CD14-positive monocyte (primary cell): Measurements from ENCODE around the gene SIK3. TPM values are rescaled to one million over a fixed set of nuclear protein-coding genes. Genes with fewer than 3 reads are reported as not detected.
A peak's percentile ranks its signal among the peaks of the same experiment; 100 is the strongest.

Source experiments
- DNase-seq, 3 donors: peaks; one replicate each; pipeline ENCODE4 v3.0.0-alpha.2; 2011 to 2022
- H2AFZ ChIP-seq: 2 replicates; pipeline ENCODE4 v1.6.0; 2012; ENCODE audit warnings: mild to moderate bottlenecking, low read depth, low read length, inconsistent platforms; ENCODE audit not compliant: insufficient read depth, poor library complexity, severe bottlenecking
- H3K27ac ChIP-seq, 2 donors: 1 replicate in 1 of 2; 2 replicates in 1 of 2; pipeline ENCODE4 v1.5.1; 2012 to 2013; ENCODE audit warnings: low read length in 2 of 2, control low read depth in 1 of 2, inconsistent platforms in 1 of 2, low read depth in 1 of 2, mild to moderate bottlenecking in 1 of 2
- H3K27me3 ChIP-seq, 2 donors: one replicate each; pipeline versions ENCODE4 v1.6.0 to v1.6.1; 2011 to 2013; ENCODE audit warnings: low read length in 2 of 2; ENCODE audit not compliant: control insufficient read depth in 2 of 2, insufficient read depth in 2 of 2
- H3K36me3 ChIP-seq, 2 donors: replicated peaks in 1 of 2; 1 replicate in 1 of 2; 2 replicates in 1 of 2; pipeline versions ENCODE4 v1.5.1 to v1.6.1; 2012 to 2013; ENCODE audit warnings: low read length in 2 of 2, control low read depth in 1 of 2, inconsistent platforms in 1 of 2, mild to moderate bottlenecking in 1 of 2; ENCODE audit not compliant: insufficient read depth in 2 of 2, control insufficient read depth in 1 of 2
- H3K4me1 ChIP-seq, 2 donors: 1 replicate in 1 of 2; 2 replicates in 1 of 2; pipeline versions ENCODE4 v1.5.1 to v1.6.1; 2012 to 2013; ENCODE audit warnings: low read length in 2 of 2, control low read depth in 1 of 2, inconsistent platforms in 1 of 2, mild to moderate bottlenecking in 1 of 2, moderate library complexity in 1 of 2; ENCODE audit not compliant: insufficient read depth in 2 of 2, control insufficient read depth in 1 of 2
- H3K4me2 ChIP-seq: replicated peaks from 2 replicates; pipeline ENCODE3; 2012; ENCODE audit warnings: low read length, moderate library complexity, mild to moderate bottlenecking; ENCODE audit not compliant: poor library complexity, severe bottlenecking; ENCODE audit errors: extremely low read depth
- H3K4me3 ChIP-seq, 3 experiments: fragments of 200-600 bp in 1 of 3; sonication (generic) in 1 of 3; replicated peaks in 1 of 3; 1 replicate in 2 of 3; 2 replicates in 1 of 3; pipeline ENCODE4 v1.5.1; 2011 to 2013; ENCODE audit warnings: low read length in 3 of 3, mild to moderate bottlenecking in 3 of 3, control low read depth in 2 of 3, low read depth in 2 of 3, inconsistent platforms in 1 of 3, moderate library complexity in 1 of 3
- H3K79me2 ChIP-seq: 2 replicates; pipeline ENCODE4 v1.6.0; 2012; ENCODE audit warnings: mild to moderate bottlenecking, control low read depth, inconsistent platforms, low read length, moderate library complexity; ENCODE audit not compliant: insufficient read depth
- H3K9ac ChIP-seq: 2 replicates; pipeline ENCODE4 v1.6.0; 2017; ENCODE audit warnings: low read length, mild to moderate bottlenecking; ENCODE audit not compliant: insufficient read depth, poor library complexity, severe bottlenecking
- H3K9me3 ChIP-seq, 2 donors: replicated peaks in 1 of 2; 1 replicate in 1 of 2; 2 replicates in 1 of 2; pipeline versions ENCODE4 v1.5.1 to v1.6.1; 2012 to 2013; ENCODE audit warnings: low read length in 2 of 2, control low read depth in 1 of 2; ENCODE audit not compliant: control insufficient read depth in 1 of 2, insufficient read depth in 1 of 2
- H4K20me1 ChIP-seq: 2 replicates; pipeline ENCODE4 v1.6.0; 2012; ENCODE audit warnings: mild to moderate bottlenecking, low read length, control low read depth, moderate library complexity; ENCODE audit not compliant: insufficient read depth
- H3K27ac Mint-ChIP-seq, 7 donors: one replicate each; pipeline ENCODE4 v1.8.0; 2020; ENCODE audit warnings: mild to moderate bottlenecking in 7 of 7, mixed read lengths in 7 of 7, moderate library complexity in 6 of 7, inconsistent platforms in 2 of 7
- H3K27me3 Mint-ChIP-seq, 3 donors: one replicate each; pipeline ENCODE4 v1.8.0; 2021 to 2022; ENCODE audit warnings: low read depth in 3 of 3, mild to moderate bottlenecking in 3 of 3, mixed read lengths in 3 of 3, moderate library complexity in 3 of 3, inconsistent platforms in 1 of 3
- H3K36me3 Mint-ChIP-seq, 2 donors: one replicate each; pipeline ENCODE4 v1.8.0; 2020; ENCODE audit warnings: mixed read lengths in 2 of 2, inconsistent platforms in 1 of 2, mild to moderate bottlenecking in 1 of 2
- H3K4me1 Mint-ChIP-seq: one replicate; pipeline ENCODE4 v1.8.0; 2020; ENCODE audit warnings: mild to moderate bottlenecking, mixed read lengths
- H3K4me3 Mint-ChIP-seq, 2 donors: one replicate each; pipeline ENCODE4 v1.8.0; 2020; ENCODE audit warnings: mild to moderate bottlenecking in 2 of 2, mixed read lengths in 2 of 2, moderate library complexity in 1 of 2
- H3K9me3 Mint-ChIP-seq, 7 donors: one replicate each; pipeline ENCODE4 v1.8.0; 2020 to 2022; ENCODE audit warnings: mixed read lengths in 7 of 7, mild to moderate bottlenecking in 6 of 7, moderate library complexity in 6 of 7, inconsistent platforms in 2 of 7
- WGBS: methylation state at CpG from one replicate; pipeline ENCODE4 v1.1.5; 2013; ENCODE audit warnings: missing lambda C conversion rate; ENCODE audit not compliant: insufficient coverage; 5-methylcytosine and 5-hydroxymethylcytosine counted together
- intact Hi-C, 2 donors: fragments of 100-400 bp; cut with micrococcal nuclease; formaldehyde crosslinking; loops; one replicate each; pipeline versions ENCODE4 v1.15.0 to v1.15.1; 2023
- polyA plus RNA-seq, 3 donors: library from polyadenylated mRNA; depleted of rRNA in 1 of 3; unstranded in 2 of 3; stranded (reverse) in 1 of 3; fragments of 300-500 nt in 2 of 3; fragments of >200 nt in 1 of 3; fragmentation: Illumina TruSeq in 2 of 3; gene quantifications; 1 replicate in 2 of 3; 2 replicates in 1 of 3; pipeline ENCODE4 v1.2.3, GENCODE V29; 2012 to 2021
- TF ChIP-seq, protein P1 (sequence below): fragments of 200-600 bp; IDR thresholded peaks from one replicate; pipeline ENCODE4 v1.8.0; 2022; ENCODE audit warnings: antibody characterized with exemption, mild to moderate bottlenecking

The SIK3 gene
- polyA plus RNA-seq, 3 donors = 18.3 to 142 (median 20.0) TPM

- intact Hi-C loops = no loop called here
- Histone ChIP-seq H4K20me1 (no peaks in the 10 kb centered on the region), H3K4me2 (no peak overlapping the region), H3K9ac (no peak overlapping the region), H3K36me3 (no peaks in the 10 kb centered on the region), H3K79me2 (no peaks in the 10 kb centered on the region), H3K4me3 (no peak overlapping the region), H3K4me1 (peaks cover 17 to 19% of the 10 kb centered on the region in 2 donors), H2AFZ (no peak overlapping the region), H3K27me3 (no peaks in the 10 kb centered on the region), H3K9me3 (no peaks in the 10 kb centered on the region), H3K27ac (no peak overlapping the region)
- no peak overlapping the region for H3K4me3 Mint-ChIP-seq
- TF ChIP-seq, protein P1, sequence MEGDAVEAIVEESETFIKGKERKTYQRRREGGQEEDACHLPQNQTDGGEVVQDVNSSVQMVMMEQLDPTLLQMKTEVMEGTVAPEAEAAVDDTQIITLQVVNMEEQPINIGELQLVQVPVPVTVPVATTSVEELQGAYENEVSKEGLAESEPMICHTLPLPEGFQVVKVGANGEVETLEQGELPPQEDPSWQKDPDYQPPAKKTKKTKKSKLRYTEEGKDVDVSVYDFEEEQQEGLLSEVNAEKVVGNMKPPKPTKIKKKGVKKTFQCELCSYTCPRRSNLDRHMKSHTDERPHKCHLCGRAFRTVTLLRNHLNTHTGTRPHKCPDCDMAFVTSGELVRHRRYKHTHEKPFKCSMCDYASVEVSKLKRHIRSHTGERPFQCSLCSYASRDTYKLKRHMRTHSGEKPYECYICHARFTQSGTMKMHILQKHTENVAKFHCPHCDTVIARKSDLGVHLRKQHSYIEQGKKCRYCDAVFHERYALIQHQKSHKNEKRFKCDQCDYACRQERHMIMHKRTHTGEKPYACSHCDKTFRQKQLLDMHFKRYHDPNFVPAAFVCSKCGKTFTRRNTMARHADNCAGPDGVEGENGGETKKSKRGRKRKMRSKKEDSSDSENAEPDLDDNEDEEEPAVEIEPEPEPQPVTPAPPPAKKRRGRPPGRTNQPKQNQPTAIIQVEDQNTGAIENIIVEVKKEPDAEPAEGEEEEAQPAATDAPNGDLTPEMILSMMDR = no peak
- no peak overlapping the region for H3K27ac Mint-ChIP-seq
- peaks cover 14% of the 10 kb centered on the region for H3K4me1 Mint-ChIP-seq
- H3K27me3 Mint-ChIP-seq = peaks cover 3 to 8% (median 4%) of the 10 kb centered on the region in 3 donors
- no peak for DNase-seq
- no peaks in the 10 kb centered on the region for H3K9me3 Mint-ChIP-seq
- WGBS = 95% methylated on average over 13 of the region's 14 CpGs
- no peaks in the 10 kb centered on the region for H3K36me3 Mint-ChIP-seq
Observed at GRCh38 chr11:116833816-116834534, 264.3 kb downstream of the SIK3 start.

DNA sequence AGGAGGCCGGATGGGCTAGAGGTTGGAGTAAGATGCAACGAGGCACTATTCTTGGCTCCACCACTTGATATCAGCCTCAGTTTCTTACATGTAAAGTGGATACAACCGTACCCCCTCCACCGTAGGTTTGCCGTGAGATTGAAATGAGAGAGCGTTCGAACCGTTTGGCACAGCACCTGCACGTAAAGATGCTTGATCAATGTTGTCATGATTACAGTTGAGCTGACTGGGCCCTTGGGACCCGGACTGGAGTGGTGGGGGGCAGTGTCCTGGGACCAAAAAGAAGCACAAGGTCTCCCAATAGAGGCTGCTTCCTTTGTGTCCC lies 264.8 kb downstream of the SIK3 start:
- Mint-ChIP-seq H3K27me3 (peaks cover 3 to 8% (median 4%) of the 10 kb centered on the region in 3 donors), H3K4me3 (no peak overlapping the region), H3K36me3 (no peaks in the 10 kb centered on the region)

More for the DNA sequence above, 264.8 kb downstream of the SIK3 start:
- H2AFZ ChIP-seq = no peak overlapping the region
- H3K27ac Mint-ChIP-seq = peak overlapping the region in 1 of 7 donors; percentile 15
- H3K9ac ChIP-seq = no peak overlapping the region
- TF ChIP-seq, protein P1 = no peak
- no peaks in the 10 kb centered on the region for H3K36me3 ChIP-seq
- H3K4me3 ChIP-seq = no peak overlapping the region
- H3K9me3 ChIP-seq = no peaks in the 10 kb centered on the region
- no peak overlapping the region for H3K27ac ChIP-seq
- intact Hi-C loops = no loop called here
- H3K79me2 ChIP-seq = no peaks in the 10 kb centered on the region
- peaks cover 14% of the 10 kb centered on the region for H3K4me1 Mint-ChIP-seq
- DNase-seq = no peak
- H4K20me1 ChIP-seq = no peaks in the 10 kb centered on the region
- 100% methylated on average over 9 of the region's 10 CpGs for WGBS
- no peaks in the 10 kb centered on the region for H3K9me3 Mint-ChIP-seq
- peaks cover 17 to 19% of the 10 kb centered on the region in 2 donors for H3K4me1 ChIP-seq
- H3K27me3 ChIP-seq = no peaks in the 10 kb centered on the region
- no peak overlapping the region for H3K4me2 ChIP-seq
